ENCODE measurements around the gene IFNK.

DNA sequence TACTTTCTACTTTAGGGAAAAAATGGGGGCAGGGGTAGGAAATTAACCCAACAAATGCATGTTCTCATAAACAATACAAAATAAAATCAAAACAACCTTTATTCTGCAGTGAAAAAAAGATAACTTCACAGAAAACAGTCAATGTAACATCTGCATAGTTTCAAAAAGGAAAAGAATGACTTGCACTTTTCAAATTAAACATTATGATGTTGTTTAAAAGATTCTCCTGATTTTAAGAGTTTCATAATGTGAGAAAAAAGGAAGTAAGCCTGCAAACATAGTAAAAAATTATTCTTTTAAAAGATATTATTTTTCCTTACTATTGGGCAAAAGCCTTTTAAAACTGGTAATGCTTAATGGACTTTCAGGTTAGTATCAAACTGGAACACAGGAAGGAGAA lies 41.6 kb downstream of the IFNK start:
- TF ChIP-seq POLR2A (IDR thresholded peaks at IDR 0.05) (no peak), EP300 (IDR thresholded peaks at IDR 0.05) (no peak), POLR2AphosphoS5 (IDR thresholded peaks at IDR 0.05) (no peak)
- TF ChIP-seq, protein P1, sequence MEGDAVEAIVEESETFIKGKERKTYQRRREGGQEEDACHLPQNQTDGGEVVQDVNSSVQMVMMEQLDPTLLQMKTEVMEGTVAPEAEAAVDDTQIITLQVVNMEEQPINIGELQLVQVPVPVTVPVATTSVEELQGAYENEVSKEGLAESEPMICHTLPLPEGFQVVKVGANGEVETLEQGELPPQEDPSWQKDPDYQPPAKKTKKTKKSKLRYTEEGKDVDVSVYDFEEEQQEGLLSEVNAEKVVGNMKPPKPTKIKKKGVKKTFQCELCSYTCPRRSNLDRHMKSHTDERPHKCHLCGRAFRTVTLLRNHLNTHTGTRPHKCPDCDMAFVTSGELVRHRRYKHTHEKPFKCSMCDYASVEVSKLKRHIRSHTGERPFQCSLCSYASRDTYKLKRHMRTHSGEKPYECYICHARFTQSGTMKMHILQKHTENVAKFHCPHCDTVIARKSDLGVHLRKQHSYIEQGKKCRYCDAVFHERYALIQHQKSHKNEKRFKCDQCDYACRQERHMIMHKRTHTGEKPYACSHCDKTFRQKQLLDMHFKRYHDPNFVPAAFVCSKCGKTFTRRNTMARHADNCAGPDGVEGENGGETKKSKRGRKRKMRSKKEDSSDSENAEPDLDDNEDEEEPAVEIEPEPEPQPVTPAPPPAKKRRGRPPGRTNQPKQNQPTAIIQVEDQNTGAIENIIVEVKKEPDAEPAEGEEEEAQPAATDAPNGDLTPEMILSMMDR (IDR thresholded peaks at IDR 0.05): no peak

Data from gastroesophageal sphincter (tissue), 3 donors.